ENCODE data around the gene ZNF518A. TPM values are rescaled to one million over a fixed set of nuclear protein-coding genes. Genes with fewer than 3 reads are reported as not detected.

ZNF518A gene
- total RNA-seq, 1 experiment from 2014 or later: 11.4 TPM

GRCh38 chr10:96153070-96153469 lies 23.0 kb downstream of the ZNF518A start:
- DNase-seq: no peak
- H3K79me2 ChIP-seq (ENCODE audit: low read depth): no peaks in the 10 kb centered on the region
- H3K9me2 ChIP-seq (ENCODE audit: insufficient read depth): no peaks in the 10 kb centered on the region
- no peaks in the 10 kb centered on the region for H3F3A ChIP-seq (ENCODE audit: insufficient read depth, low read depth)
- H3K27me3 ChIP-seq (ENCODE audit: insufficient read depth, low read depth): no peaks in the 10 kb centered on the region
- no peaks in the 10 kb centered on the region for H3K4me1 ChIP-seq (replicated peaks; ENCODE audit: insufficient read depth)
- POLR2A ChIA-PET (ENCODE audit: unreplicated experiment): no interaction called here
- no peak for TF ChIP-seq EZH2 (IDR thresholded peaks at IDR 0.05; ENCODE audit: low read depth)
- no peak for TF ChIP-seq CTCF (conservative IDR thresholded peaks at IDR 0.05)
- no peak overlapping the region for H3K4me2 ChIP-seq
- intact Hi-C loops (cut with micrococcal nuclease; ENCODE audit: unreplicated experiment): no loop called here
- no peak overlapping the region for H2AFZ ChIP-seq
- peaks cover 24% of the 10 kb centered on the region for H3K36me3 ChIP-seq (ENCODE audit: low read depth)
- CTCF ChIA-PET: no interaction called here
- H3K4me3 ChIP-seq: no peak overlapping the region
- no peak overlapping the region for H3K27ac ChIP-seq
- no peaks in the 10 kb centered on the region; the same call in 1 of the 2 replicates for H3K9me3 ChIP-seq (ENCODE audit: insufficient read depth, low read depth)
- no TSS peak for BruUV-seq (replicated peaks)
- H4K20me1 ChIP-seq (ENCODE audit: insufficient read depth): no peaks in the 10 kb centered on the region

- Histone ChIP-seq H3F3A (ENCODE audit: insufficient read depth, low read depth) (no peaks in the 10 kb centered on the region), H3K9me3 (ENCODE audit: insufficient read depth, low read depth) (no peaks in the 10 kb centered on the region), H3K36me3 (ENCODE audit: low read depth) (no peaks in the 10 kb centered on the region), H3K4me3 (no peak overlapping the region), H3K27me3 (ENCODE audit: insufficient read depth, low read depth) (no peaks in the 10 kb centered on the region), H3K4me1 (replicated peaks; ENCODE audit: insufficient read depth) (no peaks in the 10 kb centered on the region), H3K27ac (no peak overlapping the region), H3K9me2 (ENCODE audit: insufficient read depth) (no peaks in the 10 kb centered on the region), H3K79me2 (ENCODE audit: low read depth) (no peaks in the 10 kb centered on the region), H3K4me2 (no peak overlapping the region), H4K20me1 (ENCODE audit: insufficient read depth) (no peaks in the 10 kb centered on the region), H2AFZ (no peak overlapping the region)
- no peak for DNase-seq
- no peak for TF ChIP-seq CTCF (conservative IDR thresholded peaks at IDR 0.05)
- no TSS peak for BruUV-seq (replicated peaks)
- POLR2A ChIA-PET (ENCODE audit: unreplicated experiment): no interaction called here
- CTCF ChIA-PET: interaction anchor here (0.6 kb wide), 1 partner anchor 166 kb away, joined by 8 read pairs; no protein-coding TSS in a partner anchor
- intact Hi-C loops (cut with micrococcal nuclease; ENCODE audit: unreplicated experiment): no loop called here
These were observed 35.6 kb downstream of the ZNF518A start for GRCh38 chr10:96165726-96166125.

- ChIA-PET POLR2A (ENCODE audit: unreplicated experiment) (no interaction called here), CTCF (no interaction called here)
- DNase-seq: no peak
- Histone ChIP-seq H3K4me2 (no peak overlapping the region), H2AFZ (no peak overlapping the region), H3K9me2 (ENCODE audit: insufficient read depth) (no peaks in the 10 kb centered on the region), H4K20me1 (ENCODE audit: insufficient read depth) (no peaks in the 10 kb centered on the region), H3K79me2 (ENCODE audit: low read depth) (no peaks in the 10 kb centered on the region), H3K27ac (no peak overlapping the region), H3K36me3 (ENCODE audit: low read depth) (no peaks in the 10 kb centered on the region), H3K9me3 (ENCODE audit: insufficient read depth, low read depth) (no peaks in the 10 kb centered on the region), H3F3A (ENCODE audit: insufficient read depth, low read depth) (no peaks in the 10 kb centered on the region), H3K4me3 (no peak overlapping the region), H3K4me1 (replicated peaks; ENCODE audit: insufficient read depth) (no peaks in the 10 kb centered on the region), H3K27me3 (ENCODE audit: insufficient read depth, low read depth) (no peaks in the 10 kb centered on the region)
- BruUV-seq (replicated peaks): no TSS peak
- TF ChIP-seq EZH2 (IDR thresholded peaks at IDR 0.05; ENCODE audit: low read depth) (no peak), CTCF (conservative IDR thresholded peaks at IDR 0.05) (no peak)
- intact Hi-C loops (cut with micrococcal nuclease; ENCODE audit: unreplicated experiment): no loop called here
These were observed 38.4 kb downstream of the ZNF518A start for GRCh38 chr10:96168546-96168945.
